GM10266 (cell line): ENCODE measurements around the gene PGP.

Experiments used
- DNase-seq: peaks from one replicate; pipeline ENCODE4 v3.0.0; 2012; ENCODE audit errors: extremely low spot score
- CTCF ChIP-seq: IDR thresholded peaks from 2 replicates; pipeline ENCODE4 v1.5.1; 2012; ENCODE audit warnings: mild to moderate bottlenecking, low read depth; ENCODE audit not compliant: control insufficient read depth, insufficient read depth; ENCODE audit errors: missing control alignments

The PGP gene

GRCh38 chr16:2179107-2179501 is 35.5 kb downstream of the PGP start:
- no peak for TF ChIP-seq CTCF
- DNase-seq: no peak

DNA sequence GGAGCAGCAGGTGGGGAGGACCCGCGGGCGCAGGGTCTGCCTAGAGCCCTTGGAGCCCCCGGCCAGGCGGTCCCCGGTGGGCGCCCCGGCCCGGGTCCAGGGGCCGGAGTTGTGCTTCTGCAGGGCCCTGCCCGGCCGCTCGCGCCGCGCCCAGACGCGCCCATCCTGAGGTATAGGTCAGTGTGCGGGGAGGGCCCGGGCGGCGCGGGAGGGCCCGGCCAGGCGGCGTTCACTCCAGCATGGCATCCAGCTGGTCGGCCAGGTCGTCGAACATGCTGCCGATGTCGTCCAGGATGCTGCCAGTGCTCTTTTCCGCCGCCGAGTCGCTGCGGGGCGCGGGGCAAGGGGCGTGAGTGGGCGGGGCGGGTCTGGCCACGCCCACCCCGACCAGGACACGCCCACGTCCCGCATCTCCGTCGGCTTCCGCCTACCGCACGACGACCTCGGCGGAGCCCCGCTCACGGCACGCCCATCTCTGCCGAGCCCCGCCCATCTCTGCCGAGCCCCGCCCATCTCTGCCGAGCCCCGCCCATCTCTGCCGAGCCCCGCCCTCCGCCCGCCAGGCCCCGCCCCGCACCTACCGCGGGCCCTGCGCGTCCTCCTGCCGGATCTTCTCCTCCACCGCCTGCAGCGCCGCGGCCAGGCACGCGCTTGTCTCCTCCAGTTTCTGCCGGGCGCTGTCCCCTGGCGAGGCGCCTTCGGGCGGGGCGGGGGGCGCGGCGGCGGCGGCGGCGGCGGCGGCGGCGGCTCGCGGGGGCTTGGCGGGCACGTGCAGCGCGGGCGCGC is 36.1 kb downstream of the PGP start:
- peak; percentile 62 for DNase-seq
- no peak for TF ChIP-seq CTCF

DNA sequence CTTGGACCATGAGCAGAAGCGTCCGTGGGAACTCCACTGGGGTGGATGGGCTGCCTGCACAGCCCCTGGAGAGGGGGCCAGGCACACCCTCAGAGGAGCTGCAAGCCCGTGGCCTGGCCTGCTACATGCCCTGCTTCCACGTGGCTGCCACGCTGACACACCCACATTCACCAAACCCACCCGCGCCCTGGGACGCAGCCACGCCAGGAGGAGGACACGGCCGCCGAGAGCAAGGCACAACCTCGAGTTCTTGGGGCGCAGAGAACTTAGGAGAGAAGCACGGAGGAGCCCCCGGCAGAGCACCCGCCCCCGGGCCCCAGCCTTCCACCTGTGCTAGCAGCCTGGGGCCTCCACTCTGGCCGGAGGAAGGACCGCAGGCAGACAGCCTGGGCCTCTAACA is 37.1 kb downstream of the PGP start:
- TF ChIP-seq CTCF: no peak

GRCh38 chr16:2177101-2177500 is 37.5 kb downstream of the PGP start:
- no peak for TF ChIP-seq CTCF
- DNase-seq: no peak

More for the DNA sequence above, 37.1 kb downstream of the PGP start:
- DNase-seq: no peak

GRCh38 chr16:2176047-2176446 is 38.6 kb downstream of the PGP start:
- no peak for TF ChIP-seq CTCF

DNA sequence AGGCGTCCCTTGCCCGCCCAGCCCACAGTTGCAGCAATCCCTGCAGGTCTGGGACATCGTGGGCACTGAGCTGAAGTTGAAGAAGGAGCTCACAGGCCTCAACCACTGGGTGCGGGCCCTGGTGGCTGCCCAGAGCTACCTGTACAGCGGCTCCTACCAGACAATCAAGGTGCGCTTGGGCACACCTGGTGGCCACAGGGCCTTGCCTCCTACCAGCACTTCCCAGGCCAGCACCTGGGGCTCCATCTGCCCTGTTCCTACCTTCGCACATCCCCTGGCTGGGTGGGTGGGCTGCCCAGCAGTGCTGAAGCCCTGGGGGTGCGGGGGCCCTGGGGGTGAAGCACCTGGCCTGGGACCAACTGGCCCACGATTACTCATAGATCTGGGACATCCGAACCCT is 39.2 kb downstream of the PGP start:
- TF ChIP-seq CTCF: no peak
- DNase-seq: no peak

More at GRCh38 chr16:2176047-2176446, 38.6 kb downstream of the PGP start:
- no peak for DNase-seq

- no peak for TF ChIP-seq CTCF
These were observed 40.1 kb downstream of the PGP start for GRCh38 chr16:2174396-2175131.

More at GRCh38 chr16:2174396-2175131, 40.1 kb downstream of the PGP start:
- no peak for DNase-seq
